Esophagus muscularis mucosa (tissue), 3 donors: ENCODE measurements around the gene RIC3.

Experiments
- POLR2A ChIP-seq: fragments of 450-650 bp; IDR thresholded peaks from one replicate; pipeline ENCODE4 v1.6.1; 2017; ENCODE audit warnings: antibody characterized with exemption, moderate library complexity, mild to moderate bottlenecking, low read depth
- POLR2AphosphoS5 ChIP-seq, 2 donors: sonication (generic); formaldehyde crosslinking; IDR thresholded peaks; one replicate each; pipeline ENCODE4 v1.6.1; 2017; ENCODE audit warnings: antibody characterized with exemption in 2 of 2
- TF ChIP-seq, protein P1 (sequence below), 3 experiments: fragments of 200-600 bp in 2 of 3; fragments of 450-650 bp in 1 of 3; sonication (generic) in 2 of 3; IDR thresholded peaks; one replicate each; pipeline ENCODE4 v1.5.1; 2017 to 2019; ENCODE audit warnings: antibody characterized with exemption in 3 of 3, mild to moderate bottlenecking in 2 of 3, moderate library complexity in 1 of 3

DNA sequence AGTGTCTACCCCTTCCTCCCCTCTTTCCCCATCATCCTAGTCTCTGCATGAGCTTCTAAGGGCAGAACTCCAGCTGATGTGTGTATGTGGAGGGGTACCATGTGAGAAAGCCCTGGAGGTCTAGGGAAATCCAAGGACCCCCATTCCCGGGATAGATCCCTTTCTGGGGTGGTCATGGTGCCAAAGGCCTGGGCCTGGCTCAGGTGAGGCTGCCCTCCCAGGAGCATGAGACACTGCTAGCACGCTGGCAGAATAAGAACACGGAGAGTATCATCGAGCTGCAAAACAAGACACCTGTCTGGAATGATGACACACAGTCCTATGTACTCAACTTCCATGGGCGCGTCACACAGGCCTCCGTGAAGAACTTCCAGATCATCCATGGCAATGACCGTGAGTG is 68.2 kb downstream of the RIC3 start:
- TF ChIP-seq POLR2AphosphoS5 (IDR thresholded peaks at IDR 0.05) (no peak), POLR2A (no peak)
- TF ChIP-seq, protein P1, sequence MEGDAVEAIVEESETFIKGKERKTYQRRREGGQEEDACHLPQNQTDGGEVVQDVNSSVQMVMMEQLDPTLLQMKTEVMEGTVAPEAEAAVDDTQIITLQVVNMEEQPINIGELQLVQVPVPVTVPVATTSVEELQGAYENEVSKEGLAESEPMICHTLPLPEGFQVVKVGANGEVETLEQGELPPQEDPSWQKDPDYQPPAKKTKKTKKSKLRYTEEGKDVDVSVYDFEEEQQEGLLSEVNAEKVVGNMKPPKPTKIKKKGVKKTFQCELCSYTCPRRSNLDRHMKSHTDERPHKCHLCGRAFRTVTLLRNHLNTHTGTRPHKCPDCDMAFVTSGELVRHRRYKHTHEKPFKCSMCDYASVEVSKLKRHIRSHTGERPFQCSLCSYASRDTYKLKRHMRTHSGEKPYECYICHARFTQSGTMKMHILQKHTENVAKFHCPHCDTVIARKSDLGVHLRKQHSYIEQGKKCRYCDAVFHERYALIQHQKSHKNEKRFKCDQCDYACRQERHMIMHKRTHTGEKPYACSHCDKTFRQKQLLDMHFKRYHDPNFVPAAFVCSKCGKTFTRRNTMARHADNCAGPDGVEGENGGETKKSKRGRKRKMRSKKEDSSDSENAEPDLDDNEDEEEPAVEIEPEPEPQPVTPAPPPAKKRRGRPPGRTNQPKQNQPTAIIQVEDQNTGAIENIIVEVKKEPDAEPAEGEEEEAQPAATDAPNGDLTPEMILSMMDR (IDR thresholded peaks at IDR 0.05), result no peak
